IPS-18a (cell line): Measurements from ENCODE around the gene LTBR.

Experiments
- H3K27ac ChIP-seq: one replicate; pipeline ENCODE4 v1.5.1; 2013; ENCODE audit warnings: low read length
- H3K27me3 ChIP-seq: one replicate; pipeline ENCODE4 v1.6.1; 2013; ENCODE audit warnings: mild to moderate bottlenecking, low read length; ENCODE audit not compliant: control insufficient read depth, insufficient read depth
- H3K36me3 ChIP-seq: one replicate; pipeline ENCODE4 v1.6.1; 2013; ENCODE audit warnings: low read depth, low read length; ENCODE audit not compliant: control insufficient read depth
- H3K4me1 ChIP-seq: one replicate; pipeline ENCODE4 v1.6.1; 2013; ENCODE audit warnings: low read depth, low read length; ENCODE audit not compliant: control insufficient read depth
- H3K4me3 ChIP-seq: one replicate; pipeline ENCODE4 v1.5.1; 2013; ENCODE audit warnings: low read length
- H3K9ac ChIP-seq: one replicate; pipeline ENCODE4 v1.6.1; 2013; ENCODE audit warnings: mild to moderate bottlenecking, low read length, moderate library complexity
- H3K9me3 ChIP-seq: one replicate; pipeline ENCODE4 v1.6.1; 2013; ENCODE audit warnings: low read depth, low read length; ENCODE audit not compliant: control insufficient read depth

LTBR gene

GRCh38 chr12:6373022-6373787, 10.8 kb upstream of the LTBR start:
- Histone ChIP-seq H3K36me3 (no peaks in the 10 kb centered on the region), H3K9me3 (no peaks in the 10 kb centered on the region), H3K4me3 (peak overlapping the region; percentile 66), H3K27ac (no peak overlapping the region), H3K4me1 (peaks cover 38% of the 10 kb centered on the region), H3K9ac (peak overlapping the region; percentile 65), H3K27me3 (no peaks in the 10 kb centered on the region)

GRCh38 chr12:6374028-6374785, 9.8 kb upstream of the LTBR start:
- Histone ChIP-seq H3K9me3 (no peaks in the 10 kb centered on the region), H3K27me3 (no peaks in the 10 kb centered on the region), H3K27ac (peak overlapping the region; percentile 17), H3K4me1 (peaks cover 41% of the 10 kb centered on the region), H3K9ac (peak overlapping the region; percentile 65), H3K4me3 (peak overlapping the region; percentile 66), H3K36me3 (no peaks in the 10 kb centered on the region)

GRCh38 chr12:6374786-6375160, 9.2 kb upstream of the LTBR start:
- Histone ChIP-seq H3K9me3 (no peaks in the 10 kb centered on the region), H3K9ac (peak overlapping the region; percentile 65), H3K27me3 (no peaks in the 10 kb centered on the region), H3K4me1 (peaks cover 41% of the 10 kb centered on the region), H3K36me3 (no peaks in the 10 kb centered on the region), H3K27ac (peak overlapping the region; percentile 17), H3K4me3 (peak overlapping the region; percentile 66)

DNA sequence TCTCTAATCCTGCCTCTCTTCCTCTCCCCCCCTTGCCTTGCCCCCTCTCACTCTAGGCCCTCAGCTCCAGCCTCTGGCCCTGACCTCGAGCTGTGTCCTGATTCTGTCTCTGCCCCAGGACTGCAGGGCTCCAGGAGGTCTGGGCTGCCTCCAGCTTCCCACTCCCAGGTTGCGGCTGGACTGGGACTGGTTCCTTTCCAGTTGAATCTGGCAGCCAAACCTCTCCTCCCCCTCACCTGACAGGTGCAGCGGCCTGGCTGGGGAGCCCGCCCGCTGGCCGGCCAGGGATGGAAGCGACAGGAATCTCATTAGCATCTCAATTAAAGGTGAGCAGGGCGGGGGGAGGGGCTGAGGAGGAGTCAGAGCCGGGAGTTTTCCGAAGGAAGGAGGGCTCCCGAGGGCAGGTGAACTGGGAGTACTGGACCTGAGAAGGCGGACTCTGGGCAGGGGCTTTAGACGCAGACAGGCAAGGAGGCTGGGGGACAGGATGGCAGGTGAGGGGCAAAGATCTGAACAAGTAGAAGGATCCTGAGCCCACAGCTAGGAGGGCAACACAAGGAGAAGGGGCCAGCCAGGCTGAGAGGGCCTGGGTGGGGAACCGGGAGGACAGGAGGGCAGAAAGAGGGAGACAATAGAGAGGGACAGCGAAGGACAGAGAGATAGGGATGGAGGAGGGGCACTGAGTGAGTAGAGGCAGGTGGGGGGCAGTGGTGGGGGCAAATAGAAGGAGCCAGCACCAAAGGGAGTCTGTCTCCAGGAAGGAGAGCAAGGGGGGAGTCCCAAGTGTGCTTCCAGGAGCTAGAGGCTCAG, 8.5 kb upstream of the LTBR start, which contains the start of gene SCNN1A:
SCNN1A (minus strand) TSS at position 295 of the 810 bp plus-strand sequence. CDS start 780 bp downstream, outside the sequence.
- H3K9ac ChIP-seq, result peak within 1 kb of the TSS; percentile 65
- H3K27ac ChIP-seq, result peak within 1 kb of the TSS; percentile 85
- H3K4me3 ChIP-seq, result peak within 1 kb of the TSS; percentile 66
- H3K36me3 ChIP-seq, result no peaks in the 10 kb centered on the region
- no peaks in the 10 kb centered on the region for H3K9me3 ChIP-seq
- peaks cover 40% of the 10 kb centered on the region for H3K4me1 ChIP-seq
- no peaks in the 10 kb centered on the region for H3K27me3 ChIP-seq

GRCh38 chr12:6376079-6376869, 7.7 kb upstream of the LTBR start:
- Histone ChIP-seq H3K4me1 (peaks cover 38% of the 10 kb centered on the region), H3K27ac (peak overlapping the region; percentile 85), H3K9me3 (no peaks in the 10 kb centered on the region), H3K36me3 (no peaks in the 10 kb centered on the region), H3K27me3 (no peaks in the 10 kb centered on the region), H3K4me3 (peak overlapping the region; percentile 66), H3K9ac (peak overlapping the region; percentile 63)

DNA sequence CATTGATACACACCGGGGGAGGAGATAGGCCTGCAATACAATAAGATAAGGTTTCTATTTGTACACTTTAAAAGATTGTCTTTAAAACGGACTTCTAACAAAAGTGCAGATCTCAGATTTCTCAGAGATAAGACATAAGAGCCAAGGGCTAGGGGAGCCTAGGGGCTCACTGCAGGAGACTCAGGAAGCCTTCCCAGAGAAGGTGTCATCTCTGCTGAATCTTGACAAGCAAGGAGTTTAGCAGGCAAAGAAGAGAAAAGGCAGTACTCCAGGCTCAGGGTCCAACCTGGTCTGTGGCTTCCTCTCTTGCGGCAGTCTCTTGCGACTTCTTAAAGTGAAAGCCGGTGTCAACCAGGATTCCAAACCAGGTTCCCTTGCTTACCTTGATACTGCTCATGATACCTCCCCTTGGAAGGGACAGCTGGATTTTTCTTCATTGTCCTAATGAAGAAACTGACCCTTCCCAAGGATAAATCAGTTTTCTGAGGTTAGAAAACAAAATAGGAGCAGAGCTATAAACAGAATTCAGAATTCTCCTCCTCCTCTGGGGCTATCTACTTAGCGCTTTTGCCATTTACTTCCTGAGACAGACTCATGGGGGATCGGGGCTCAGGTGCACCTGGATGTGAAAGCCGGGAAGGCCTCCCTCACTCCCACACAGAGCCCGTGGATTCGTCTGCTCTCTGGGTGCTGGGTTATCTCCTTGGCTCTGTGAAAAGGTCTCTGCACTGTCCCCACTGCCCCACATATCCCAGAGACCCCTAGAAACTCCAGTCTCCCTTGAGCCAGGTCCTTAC, 6.9 kb upstream of the LTBR start:
- Histone ChIP-seq H3K27ac (peak overlapping the region; percentile 85), H3K4me1 (peaks cover 39% of the 10 kb centered on the region), H3K9me3 (no peaks in the 10 kb centered on the region), H3K4me3 (peak overlapping the region; percentile 66), H3K9ac (peak overlapping the region; percentile 63), H3K36me3 (no peaks in the 10 kb centered on the region), H3K27me3 (peaks cover under 1% of the 10 kb centered on the region)

DNA sequence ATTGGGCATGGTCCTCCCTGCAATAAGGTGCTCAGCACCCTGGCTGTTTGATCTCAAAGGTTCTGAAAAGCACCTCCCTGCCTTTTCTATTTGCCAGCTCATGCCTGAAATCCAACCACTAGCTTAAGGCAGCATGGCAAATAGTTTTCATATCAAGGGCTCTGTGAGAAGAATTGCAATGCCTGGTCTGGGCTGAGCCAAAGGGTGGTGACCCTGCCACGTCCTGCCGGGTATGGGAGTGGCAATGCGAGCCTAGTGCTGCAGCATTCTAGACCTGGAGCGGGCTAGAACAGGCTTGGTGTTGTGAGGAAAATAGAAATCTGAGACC, 6.3 kb upstream of the LTBR start:
- no peak overlapping the region for H3K4me3 ChIP-seq
- peaks cover 6% of the 10 kb centered on the region for H3K27me3 ChIP-seq
- no peak overlapping the region for H3K9ac ChIP-seq
- no peaks in the 10 kb centered on the region for H3K36me3 ChIP-seq
- H3K9me3 ChIP-seq, result no peaks in the 10 kb centered on the region
- H3K4me1 ChIP-seq, result peaks cover 43% of the 10 kb centered on the region
- H3K27ac ChIP-seq, result no peak overlapping the region

DNA sequence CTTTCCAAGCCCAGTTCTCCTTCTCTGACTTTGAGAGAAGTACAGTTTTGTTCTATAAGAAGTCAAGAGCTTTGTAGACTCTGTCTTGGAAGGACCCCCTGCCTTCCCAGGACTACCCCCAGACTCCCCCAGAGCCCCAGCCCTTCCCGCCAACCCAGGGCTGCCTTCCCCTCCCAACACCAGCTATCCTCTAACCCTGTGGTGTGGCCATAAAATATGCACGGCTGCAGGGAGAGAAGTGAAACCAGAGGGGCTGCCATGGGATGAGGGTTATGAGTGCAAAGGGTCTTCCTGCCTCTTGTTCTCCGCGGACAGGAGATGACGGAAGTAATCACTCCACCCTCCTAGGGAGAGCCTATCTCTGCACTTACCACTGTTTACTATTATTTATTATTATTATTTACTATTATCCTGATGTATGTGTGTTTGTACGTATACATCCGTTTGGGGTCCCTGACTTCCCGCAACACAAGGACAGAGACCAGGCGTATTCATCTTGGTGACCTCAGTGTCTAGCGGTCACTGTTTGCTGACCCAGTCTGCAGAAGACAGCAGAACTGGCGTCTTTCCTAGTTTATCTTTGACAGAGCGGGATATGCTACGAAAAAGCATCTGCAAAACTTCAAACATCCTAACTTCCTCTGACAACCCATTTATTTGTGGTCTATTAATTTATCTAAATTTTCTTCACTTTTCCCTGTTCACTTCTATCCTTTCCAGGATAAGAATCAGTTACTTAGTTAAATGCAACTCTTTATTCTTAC, 5.1 kb upstream of the LTBR start:
- Histone ChIP-seq H3K9me3 (no peaks in the 10 kb centered on the region), H3K27me3 (peaks cover 17% of the 10 kb centered on the region), H3K27ac (no peak overlapping the region), H3K4me3 (no peak overlapping the region), H3K36me3 (no peaks in the 10 kb centered on the region), H3K4me1 (peaks cover 43% of the 10 kb centered on the region), H3K9ac (no peak overlapping the region)

DNA sequence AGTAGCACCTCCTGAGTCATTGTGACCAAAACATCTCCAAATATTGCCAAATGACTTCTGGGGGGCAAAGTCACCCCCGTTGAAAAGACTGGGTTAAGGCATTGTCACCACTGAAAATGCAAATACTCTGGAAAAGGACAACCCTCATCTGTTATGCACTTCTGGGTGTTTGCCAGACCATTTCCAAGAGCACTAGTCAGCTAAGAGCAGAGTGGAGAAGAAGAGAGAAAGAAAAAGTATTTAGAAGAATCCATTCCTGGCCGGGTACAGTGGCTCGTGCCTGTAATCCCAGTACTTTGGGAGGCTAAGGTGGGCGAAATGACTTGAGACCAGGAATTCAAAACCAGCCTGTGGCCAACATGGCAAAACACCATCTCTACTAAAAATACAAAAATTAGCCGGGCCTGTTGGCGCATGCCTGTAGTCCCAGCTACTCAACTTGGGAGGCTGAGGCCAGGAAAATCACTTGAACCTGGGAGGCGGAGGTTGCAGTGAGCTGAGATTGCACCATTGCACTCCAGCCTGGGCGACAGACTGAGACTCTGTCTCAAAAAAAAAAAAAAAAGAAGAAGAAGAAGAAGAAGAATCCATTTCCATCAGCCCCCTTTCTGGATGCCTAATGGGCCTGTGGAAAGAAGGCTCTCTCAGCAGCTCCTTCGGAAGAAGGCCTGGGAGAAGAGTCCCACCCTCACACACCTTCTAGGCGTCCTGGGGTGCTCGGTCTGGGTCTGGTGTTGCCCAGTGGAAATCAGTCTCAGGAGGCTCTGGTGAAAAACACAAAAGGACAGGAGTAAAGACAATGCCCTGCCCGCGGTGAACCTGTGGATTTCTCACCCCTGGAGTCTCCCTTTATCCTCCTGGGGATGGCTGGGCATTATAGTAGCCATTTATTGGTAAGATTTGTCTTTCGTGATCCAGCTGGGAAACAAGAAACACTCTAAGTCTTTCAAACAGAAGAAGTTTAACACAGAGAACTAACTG, 3.5 kb upstream of the LTBR start:
- Histone ChIP-seq H3K36me3 (no peaks in the 10 kb centered on the region), H3K27ac (no peak overlapping the region), H3K27me3 (peaks cover 22% of the 10 kb centered on the region), H3K9me3 (no peaks in the 10 kb centered on the region), H3K4me1 (peaks cover 43% of the 10 kb centered on the region), H3K4me3 (no peak overlapping the region), H3K9ac (no peak overlapping the region)
